Chondrocyte (in vitro differentiated cells): ENCODE results near the gene CYFIP1. TPM values are rescaled to one million over a fixed set of nuclear protein-coding genes. Genes with fewer than 3 reads are reported as not detected.

Experiments used
- DNase-seq: peaks from one replicate; pipeline ENCODE4 v3.0.0; 2021; ENCODE audit warnings: mixed read lengths, low spot score
- H3K27ac Mint-ChIP-seq: one replicate; pipeline ENCODE4 v1.8.0; 2021; ENCODE audit warnings: mild to moderate bottlenecking, moderate library complexity, mixed read lengths; ENCODE audit not compliant: unreplicated experiment
- H3K27me3 Mint-ChIP-seq: 2 replicates; pipeline ENCODE4 v1.8.0; 2021; ENCODE audit warnings: low read depth, mixed read lengths
- H3K36me3 Mint-ChIP-seq: 2 replicates; pipeline ENCODE4 v1.8.0; 2021; ENCODE audit warnings: low read depth, mixed read lengths
- H3K4me1 Mint-ChIP-seq: 2 replicates; pipeline ENCODE4 v1.8.0; 2021; ENCODE audit warnings: low read depth, mild to moderate bottlenecking, mixed read lengths
- H3K4me3 Mint-ChIP-seq: one replicate; pipeline ENCODE4 v1.8.0; 2021; ENCODE audit warnings: mild to moderate bottlenecking, moderate library complexity, mixed read lengths; ENCODE audit not compliant: unreplicated experiment
- H3K9me3 Mint-ChIP-seq: 2 replicates; pipeline ENCODE4 v1.8.0; 2021; ENCODE audit warnings: low read depth, mixed read lengths
- total RNA-seq: library from RNA; stranded (reverse); gene quantifications from 3 replicates; pipeline ENCODE4 v1.2.1, GENCODE V29; 2021
- TF ChIP-seq, protein P1 (sequence below): fragments of 200-600 bp; sonication (generic); IDR thresholded peaks from 2 replicates; pipeline ENCODE4 v1.5.0; 2021; ENCODE audit warnings: antibody characterized with exemption, mild to moderate bottlenecking, moderate library complexity

Gene CYFIP1
- total RNA-seq, 1 donor from 2014 or later: 98.5 TPM

DNA sequence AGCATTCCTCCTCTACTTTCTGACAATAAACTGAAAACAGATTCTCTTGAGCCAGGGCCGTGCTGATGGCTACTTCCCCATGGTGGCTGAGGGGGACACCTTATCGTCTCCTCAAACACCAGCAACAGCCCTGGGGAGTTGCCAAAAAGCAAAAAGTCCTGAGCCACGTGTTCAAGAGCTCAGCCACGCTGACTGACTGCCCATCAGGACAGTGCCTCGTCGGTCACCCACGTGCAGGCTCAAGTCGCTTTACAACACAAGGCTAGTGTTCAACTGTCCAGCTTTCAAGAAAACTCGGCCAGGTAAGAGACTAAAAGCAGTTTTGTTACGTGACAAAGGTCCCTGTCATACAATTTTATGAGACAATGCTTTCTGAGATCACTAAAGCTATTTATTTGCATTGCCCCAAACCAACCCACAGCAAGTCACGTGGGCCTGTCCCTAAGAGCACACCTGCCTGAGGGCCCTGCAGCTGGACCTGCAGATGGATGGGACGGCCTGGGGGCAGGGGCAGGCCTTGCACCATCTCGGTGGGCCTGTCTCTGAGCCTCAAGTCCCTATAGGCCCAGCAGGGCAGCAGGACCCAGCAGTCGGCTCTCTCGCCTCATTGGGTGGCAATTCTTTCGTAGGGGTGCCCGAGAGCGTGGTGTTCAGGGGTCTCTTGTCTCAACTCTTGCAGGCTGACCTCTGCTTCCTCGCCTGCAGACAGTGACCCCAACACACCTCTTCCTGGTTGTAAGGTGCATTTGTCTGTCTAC lies 99.0 kb downstream of the CYFIP1 start:
- H3K36me3 Mint-ChIP-seq: peaks cover 32% of the 10 kb centered on the region
- TF ChIP-seq, protein P1, sequence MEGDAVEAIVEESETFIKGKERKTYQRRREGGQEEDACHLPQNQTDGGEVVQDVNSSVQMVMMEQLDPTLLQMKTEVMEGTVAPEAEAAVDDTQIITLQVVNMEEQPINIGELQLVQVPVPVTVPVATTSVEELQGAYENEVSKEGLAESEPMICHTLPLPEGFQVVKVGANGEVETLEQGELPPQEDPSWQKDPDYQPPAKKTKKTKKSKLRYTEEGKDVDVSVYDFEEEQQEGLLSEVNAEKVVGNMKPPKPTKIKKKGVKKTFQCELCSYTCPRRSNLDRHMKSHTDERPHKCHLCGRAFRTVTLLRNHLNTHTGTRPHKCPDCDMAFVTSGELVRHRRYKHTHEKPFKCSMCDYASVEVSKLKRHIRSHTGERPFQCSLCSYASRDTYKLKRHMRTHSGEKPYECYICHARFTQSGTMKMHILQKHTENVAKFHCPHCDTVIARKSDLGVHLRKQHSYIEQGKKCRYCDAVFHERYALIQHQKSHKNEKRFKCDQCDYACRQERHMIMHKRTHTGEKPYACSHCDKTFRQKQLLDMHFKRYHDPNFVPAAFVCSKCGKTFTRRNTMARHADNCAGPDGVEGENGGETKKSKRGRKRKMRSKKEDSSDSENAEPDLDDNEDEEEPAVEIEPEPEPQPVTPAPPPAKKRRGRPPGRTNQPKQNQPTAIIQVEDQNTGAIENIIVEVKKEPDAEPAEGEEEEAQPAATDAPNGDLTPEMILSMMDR: no peak
- DNase-seq: no peak
- no peaks in the 10 kb centered on the region for H3K27me3 Mint-ChIP-seq
- peak overlapping the region; percentile 17 for H3K27ac Mint-ChIP-seq
- H3K4me1 Mint-ChIP-seq: no peaks in the 10 kb centered on the region
- no peak overlapping the region for H3K4me3 Mint-ChIP-seq
- H3K9me3 Mint-ChIP-seq: no peaks in the 10 kb centered on the region

DNA sequence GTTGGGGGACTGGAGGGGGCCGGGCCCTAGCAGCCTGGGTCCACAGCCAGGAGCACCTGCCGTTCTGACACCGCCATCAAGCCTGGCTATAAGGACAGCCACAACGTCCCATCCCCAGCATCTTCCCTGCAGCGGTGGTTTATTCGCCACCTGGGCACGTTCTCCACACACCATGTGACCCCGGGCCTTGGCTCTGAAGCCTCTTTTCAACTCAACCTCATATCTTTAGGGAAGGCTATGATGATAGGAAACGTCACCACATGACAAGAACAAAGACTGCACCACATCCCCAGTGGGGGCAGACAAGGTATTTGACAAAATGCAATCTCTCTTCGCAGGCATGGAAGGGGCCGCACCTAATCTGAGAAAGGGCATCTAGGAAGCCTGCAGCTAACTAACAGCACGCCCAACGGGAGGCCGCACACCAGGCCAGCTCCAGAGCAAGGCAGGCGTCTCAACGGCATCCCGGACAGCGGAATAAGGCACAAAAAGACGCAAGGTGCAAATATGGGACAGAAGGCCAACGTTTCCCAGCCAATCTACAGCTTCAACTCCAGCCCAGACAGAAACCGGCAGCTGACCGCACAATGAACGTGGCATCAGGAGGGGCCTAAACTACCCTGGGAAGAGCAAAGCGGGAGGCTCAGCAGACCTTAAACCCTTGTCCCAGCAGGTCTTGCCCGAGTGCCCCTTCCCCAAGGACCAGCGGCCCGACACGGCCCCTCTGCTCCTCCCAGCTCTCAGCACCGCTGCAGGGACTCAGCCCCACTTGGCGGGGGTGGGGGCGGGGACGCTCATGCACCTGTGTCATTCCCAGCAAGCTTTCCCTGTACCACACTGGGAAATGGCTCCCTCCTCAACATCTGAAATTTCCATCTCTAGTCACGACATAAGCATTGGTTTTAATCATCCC lies 99.8 kb downstream of the CYFIP1 start:
- Mint-ChIP-seq H3K27me3 (no peaks in the 10 kb centered on the region), H3K9me3 (no peaks in the 10 kb centered on the region), H3K27ac (no peak overlapping the region), H3K36me3 (peaks cover 32% of the 10 kb centered on the region), H3K4me3 (no peak overlapping the region), H3K4me1 (peaks cover 3% of the 10 kb centered on the region)
- no peak for DNase-seq
- TF ChIP-seq, protein P1: no peak

- no peak overlapping the region for H3K4me3 Mint-ChIP-seq
- no peaks in the 10 kb centered on the region for H3K9me3 Mint-ChIP-seq
- peaks cover 37% of the 10 kb centered on the region for H3K36me3 Mint-ChIP-seq
- H3K4me1 Mint-ChIP-seq: peaks cover 16% of the 10 kb centered on the region
- peak overlapping the region; percentile 27 for H3K27ac Mint-ChIP-seq
- TF ChIP-seq, protein P1: no peak
- no peaks in the 10 kb centered on the region for H3K27me3 Mint-ChIP-seq
- DNase-seq: no peak
These were observed 102.1 kb downstream of the CYFIP1 start for GRCh38 chr15:22878103-22878502.

GRCh38 chr15:22877607-22878006 lies 102.6 kb downstream of the CYFIP1 start:
- TF ChIP-seq, protein P1: no peak
- Mint-ChIP-seq H3K9me3 (no peaks in the 10 kb centered on the region), H3K27me3 (no peaks in the 10 kb centered on the region), H3K27ac (no peak overlapping the region), H3K4me3 (no peak overlapping the region), H3K36me3 (peaks cover 41% of the 10 kb centered on the region), H3K4me1 (peaks cover 19% of the 10 kb centered on the region)
- DNase-seq: no peak

DNA sequence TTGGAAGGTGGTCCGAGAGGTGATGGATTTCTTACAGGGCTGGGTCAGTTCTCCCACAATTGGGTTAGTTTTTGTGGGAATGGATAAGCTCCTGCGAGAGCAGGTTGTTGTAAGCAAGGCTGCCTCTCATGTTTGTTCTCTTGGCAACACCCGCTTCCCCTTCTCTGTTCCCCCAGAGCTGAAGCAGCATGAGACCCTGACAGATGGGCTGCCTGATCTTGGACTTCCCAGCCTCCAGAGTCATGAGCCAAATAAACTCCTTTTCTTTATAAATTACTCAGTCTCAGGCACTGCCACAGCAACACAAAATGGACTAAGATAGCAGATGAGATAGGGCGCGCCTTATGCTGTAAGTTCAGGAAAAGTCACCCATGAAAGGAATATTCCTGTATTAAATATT lies 103.1 kb downstream of the CYFIP1 start:
- Mint-ChIP-seq H3K4me1 (peaks cover 19% of the 10 kb centered on the region), H3K4me3 (no peak overlapping the region), H3K27ac (no peak overlapping the region), H3K27me3 (no peaks in the 10 kb centered on the region), H3K36me3 (peaks cover 43% of the 10 kb centered on the region), H3K9me3 (peaks cover 3% of the 10 kb centered on the region)
- TF ChIP-seq, protein P1: no peak
- DNase-seq: no peak
